GM21737 (cell line): Measurements from ENCODE around the gene SLC7A10.

Experiments
- ATAC-seq: cut with Tn5 transposase; IDR thresholded peaks from one replicate; pipeline ENCODE4 v1.9.1; 2021; ENCODE audit warnings: mild to moderate bottlenecking, moderate library complexity; ENCODE audit not compliant: unreplicated experiment

Gene SLC7A10

GRCh38 chr19:33255781-33256180 is 30.1 kb upstream of the SLC7A10 start:
- no peak for ATAC-seq

GRCh38 chr19:33254245-33254824 is 28.7 kb upstream of the SLC7A10 start:
- no peak for ATAC-seq

GRCh38 chr19:33252971-33253370 is 27.3 kb upstream of the SLC7A10 start:
- no peak for ATAC-seq

- no peak for ATAC-seq
Observed at GRCh38 chr19:33252418-33252962, 26.8 kb upstream of the SLC7A10 start.

- ATAC-seq, result no peak
Observed at GRCh38 chr19:33251526-33252090, 26.0 kb upstream of the SLC7A10 start.

GRCh38 chr19:33251076-33251475 is 25.4 kb upstream of the SLC7A10 start:
- ATAC-seq, result no peak

- no peak for ATAC-seq
Observed at GRCh38 chr19:33250500-33250899, 24.9 kb upstream of the SLC7A10 start.

GRCh38 chr19:33249740-33250366 is 24.2 kb upstream of the SLC7A10 start:
- ATAC-seq, result no peak

- ATAC-seq, result no peak
Observed at GRCh38 chr19:33248954-33249613, 23.4 kb upstream of the SLC7A10 start.

- ATAC-seq, result no peak
Observed at GRCh38 chr19:33248553-33248953, 22.9 kb upstream of the SLC7A10 start.

- no peak for ATAC-seq
Observed at GRCh38 chr19:33248104-33248503, 22.5 kb upstream of the SLC7A10 start.

GRCh38 chr19:33247441-33247819 is 21.8 kb upstream of the SLC7A10 start:
- ATAC-seq, result no peak

GRCh38 chr19:33246709-33247440 is 21.2 kb upstream of the SLC7A10 start:
- no peak for ATAC-seq

- ATAC-seq, result no peak
Observed at GRCh38 chr19:33245948-33246708, 20.5 kb upstream of the SLC7A10 start.

- ATAC-seq, result no peak
Observed at GRCh38 chr19:33242911-33243310, 17.3 kb upstream of the SLC7A10 start.

GRCh38 chr19:33242131-33242530 is 16.5 kb upstream of the SLC7A10 start:
- no peak for ATAC-seq

- ATAC-seq, result no peak
Observed at GRCh38 chr19:33241530-33242101, 16.0 kb upstream of the SLC7A10 start.

GRCh38 chr19:33241091-33241529 is 15.5 kb upstream of the SLC7A10 start:
- no peak for ATAC-seq

GRCh38 chr19:33240181-33240771 is 14.6 kb upstream of the SLC7A10 start:
- ATAC-seq, result no peak
